CD4-positive, alpha-beta T cell (primary cell): ENCODE results near the gene MAN1C1. TPM values are rescaled to one million over a fixed set of nuclear protein-coding genes. Genes with fewer than 3 reads are reported as not detected.

Source experiments
- ATAC-seq: fragments of 200-7000 bp; cut with Tn5 transposase; one replicate; pipeline ENCODE4 v1.10.0; 2022; ENCODE audit warnings: mild to moderate bottlenecking; ENCODE audit not compliant: poor library complexity
- CTCF ChIA-PET: fragments of 350-600 bp; sonication (Branson Sonifier 250); formaldehyde crosslinking; loops from one replicate; lab custom pipeline; 2021; ENCODE audit warnings: antibody characterized with exemption, inconsistent platforms; lab: Charles Lee
- POLR2A ChIA-PET: fragments of 350-600 bp; sonication (Branson Sonifier 250); formaldehyde crosslinking; loops from one replicate; lab custom pipeline; 2021; ENCODE audit warnings: antibody characterized with exemption, inconsistent platforms; lab: Charles Lee
- DNase-seq, 14 experiments: peaks; one replicate each; pipeline ENCODE4 v3.0.0-alpha.2; 2013 to 2020; ENCODE audit warnings: mixed read lengths in 2 of 14
- H3K27ac ChIP-seq, 2 donors: one replicate each; pipeline versions ENCODE4 v1.5.1 to v1.7.0; 2013; ENCODE audit warnings: low read length in 2 of 2, low read depth in 1 of 2, mild to moderate bottlenecking in 1 of 2
- H3K27me3 ChIP-seq, 2 experiments: 1 replicate in 1 of 2; 2 replicates in 1 of 2; pipeline versions ENCODE4 v1.6.1 to v1.7.0; 2013; ENCODE audit warnings: low read length in 2 of 2, control low read depth in 1 of 2, mild to moderate bottlenecking in 1 of 2, moderate library complexity in 1 of 2; ENCODE audit not compliant: insufficient read depth in 2 of 2, control insufficient read depth in 1 of 2
- H3K36me3 ChIP-seq: one replicate; pipeline ENCODE4 v1.6.1; 2013; ENCODE audit warnings: low read length, control low read depth; ENCODE audit not compliant: insufficient read depth
- H3K4me1 ChIP-seq: one replicate; pipeline ENCODE4 v1.6.1; 2013; ENCODE audit warnings: low read length, control low read depth; ENCODE audit not compliant: insufficient read depth
- H3K4me3 ChIP-seq: one replicate; pipeline ENCODE4 v1.5.1; 2013; ENCODE audit warnings: mild to moderate bottlenecking, low read length, moderate library complexity
- H3K9me3 ChIP-seq, 2 experiments: 1 replicate in 1 of 2; 2 replicates in 1 of 2; pipeline versions ENCODE4 v1.6.1 to v1.7.0; 2013; ENCODE audit warnings: low read length in 2 of 2, mild to moderate bottlenecking in 2 of 2, control low read depth in 1 of 2, moderate library complexity in 1 of 2; ENCODE audit not compliant: control insufficient read depth in 1 of 2, insufficient read depth in 1 of 2
- H3K27ac Mint-ChIP-seq: one replicate; pipeline ENCODE4 v1.8.0; 2020; ENCODE audit warnings: mixed read lengths
- H3K27me3 Mint-ChIP-seq: one replicate; pipeline ENCODE4 v1.8.0; 2021; ENCODE audit warnings: mixed read lengths
- H3K36me3 Mint-ChIP-seq: one replicate; pipeline ENCODE4 v1.8.0; 2021; ENCODE audit warnings: low read depth, mixed read lengths
- H3K4me1 Mint-ChIP-seq: one replicate; pipeline ENCODE4 v1.8.0; 2021; ENCODE audit warnings: low read depth, mixed read lengths
- H3K4me3 Mint-ChIP-seq: one replicate; pipeline ENCODE4 v1.8.0; 2020; ENCODE audit warnings: mild to moderate bottlenecking, mixed read lengths
- H3K9me3 Mint-ChIP-seq: one replicate; pipeline ENCODE4 v1.8.0; 2020; ENCODE audit warnings: mixed read lengths
- intact Hi-C, 2 experiments: fragments of 100-400 bp; cut with DNase I in 1 of 2; cut with micrococcal nuclease in 1 of 2; formaldehyde crosslinking; loops; one replicate each; pipeline versions ENCODE4 v1.15.1 to v1.9.0; 2023 to 2025; cut with DNase I, micrococcal nuclease
- total RNA-seq, 174 experiments: library from RNA in 2 of 174; stranded (reverse) in 2 of 174; gene quantifications; one replicate each; pipeline ENCODE4 v1.2.3 and lab custom pipeline; 2021 to 2026
- TF ChIP-seq, protein P1 (sequence below): fragments of 200-600 bp; IDR thresholded peaks from one replicate; pipeline ENCODE4 v1.8.0; 2022; ENCODE audit warnings: antibody characterized with exemption, mild to moderate bottlenecking

The MAN1C1 gene
- total RNA-seq, 2 experiments from 2014 or later, result 44.4 to 46.9 TPM

DNA sequence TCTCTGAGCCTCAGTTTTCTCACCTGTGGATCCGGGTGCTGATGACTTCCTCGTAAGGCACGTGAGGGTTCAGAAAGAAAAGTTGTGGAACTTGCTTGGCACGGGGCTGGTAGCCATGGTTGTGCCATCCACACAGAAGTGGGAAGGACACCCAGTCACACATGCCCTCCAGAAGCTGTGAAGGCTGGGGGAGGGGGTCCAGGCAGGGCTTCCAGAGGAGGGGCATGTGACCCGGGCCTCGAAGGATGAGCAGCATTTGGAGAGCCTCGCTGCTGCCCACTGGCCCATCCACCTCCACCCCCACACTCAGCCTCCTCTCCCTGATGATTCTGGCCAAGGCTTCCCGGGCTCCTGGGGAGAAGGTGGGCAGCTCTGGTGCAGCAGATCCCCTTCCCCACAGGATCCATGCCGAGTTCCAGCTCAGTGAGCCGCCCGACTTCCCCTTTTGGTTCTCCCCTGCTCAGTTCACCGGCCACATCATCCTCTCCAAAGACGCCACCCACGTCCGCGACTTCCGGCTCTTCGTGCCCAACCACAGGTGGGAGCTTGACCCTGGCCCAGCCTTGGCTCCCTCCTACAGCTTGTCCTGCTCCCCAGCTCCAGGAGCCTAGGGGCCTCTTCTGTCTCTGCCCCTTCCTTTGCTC is 192.8 kb downstream of the MAN1C1 start:
- peaks cover 36% of the 10 kb centered on the region for H3K36me3 ChIP-seq
- H3K4me3 ChIP-seq, result no peak overlapping the region
- peaks cover 13% of the 10 kb centered on the region for H3K4me1 ChIP-seq
- no peaks in the 10 kb centered on the region for H3K9me3 ChIP-seq
- no peak for ATAC-seq
- H3K27me3 ChIP-seq, result no peaks in the 10 kb centered on the region
- intact Hi-C loops, result no loop called here
- Mint-ChIP-seq H3K27ac (no peak overlapping the region), H3K27me3 (no peaks in the 10 kb centered on the region), H3K9me3 (no peaks in the 10 kb centered on the region), H3K4me3 (no peak overlapping the region), H3K4me1 (peaks cover 12% of the 10 kb centered on the region), H3K36me3 (peaks cover 60% of the 10 kb centered on the region)
- no peak overlapping the region for H3K27ac ChIP-seq
- ChIA-PET POLR2A (interaction anchor here (1.3 to 3.6 kb wide), 5 partner anchors 10 to 242 kb away, joined by 3 to 16 read pairs (median 8); partner anchors contain the start of gene MTFR1L), CTCF (interaction anchor here (2.3 kb wide), 1 partner anchor 201 kb away, joined by 11 read pairs; no protein-coding TSS in a partner anchor)
- peak in 1 of 14 experiments; percentile 39 for DNase-seq
- TF ChIP-seq, protein P1, sequence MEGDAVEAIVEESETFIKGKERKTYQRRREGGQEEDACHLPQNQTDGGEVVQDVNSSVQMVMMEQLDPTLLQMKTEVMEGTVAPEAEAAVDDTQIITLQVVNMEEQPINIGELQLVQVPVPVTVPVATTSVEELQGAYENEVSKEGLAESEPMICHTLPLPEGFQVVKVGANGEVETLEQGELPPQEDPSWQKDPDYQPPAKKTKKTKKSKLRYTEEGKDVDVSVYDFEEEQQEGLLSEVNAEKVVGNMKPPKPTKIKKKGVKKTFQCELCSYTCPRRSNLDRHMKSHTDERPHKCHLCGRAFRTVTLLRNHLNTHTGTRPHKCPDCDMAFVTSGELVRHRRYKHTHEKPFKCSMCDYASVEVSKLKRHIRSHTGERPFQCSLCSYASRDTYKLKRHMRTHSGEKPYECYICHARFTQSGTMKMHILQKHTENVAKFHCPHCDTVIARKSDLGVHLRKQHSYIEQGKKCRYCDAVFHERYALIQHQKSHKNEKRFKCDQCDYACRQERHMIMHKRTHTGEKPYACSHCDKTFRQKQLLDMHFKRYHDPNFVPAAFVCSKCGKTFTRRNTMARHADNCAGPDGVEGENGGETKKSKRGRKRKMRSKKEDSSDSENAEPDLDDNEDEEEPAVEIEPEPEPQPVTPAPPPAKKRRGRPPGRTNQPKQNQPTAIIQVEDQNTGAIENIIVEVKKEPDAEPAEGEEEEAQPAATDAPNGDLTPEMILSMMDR, result no peak

DNA sequence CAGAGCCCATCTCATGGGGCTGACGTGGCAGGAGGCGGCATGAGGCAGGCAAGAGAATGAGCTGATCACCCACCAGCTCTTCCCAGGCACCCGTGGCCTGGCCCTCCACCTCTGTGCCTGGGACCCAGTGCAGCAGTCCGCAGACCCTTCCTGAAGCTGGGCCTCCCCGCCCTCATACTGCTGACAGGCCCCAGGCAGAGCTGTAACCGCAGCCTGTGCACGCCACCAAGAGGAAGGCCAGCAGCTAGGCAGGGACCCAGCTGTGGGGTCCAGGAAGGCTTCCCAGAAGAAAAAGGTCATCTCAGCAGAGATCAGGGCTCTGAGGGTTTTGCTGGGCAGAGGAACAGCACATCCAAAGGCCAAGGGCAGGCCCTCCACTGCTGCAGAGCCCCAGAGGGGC is 193.3 kb downstream of the MAN1C1 start:
- H3K4me3 Mint-ChIP-seq, result no peak overlapping the region
- Histone ChIP-seq H3K9me3 (no peaks in the 10 kb centered on the region), H3K27me3 (no peaks in the 10 kb centered on the region), H3K4me3 (no peak overlapping the region), H3K4me1 (peaks cover 13% of the 10 kb centered on the region), H3K36me3 (peaks cover 36% of the 10 kb centered on the region), H3K27ac (no peak overlapping the region)
- ChIA-PET POLR2A (interaction anchor here (1.3 to 3.6 kb wide), 5 partner anchors 10 to 243 kb away, joined by 3 to 16 read pairs (median 8); partner anchors contain the start of gene MTFR1L), CTCF (interaction anchor here (1.2 to 2.3 kb wide), 3 partner anchors 12 to 289 kb away, joined by 3 to 11 read pairs (median 5); no protein-coding TSS in a partner anchor)
- intact Hi-C loops, result loop anchor here (1.0 to 5.0 kb wide), 3 partner anchors 199 to 408 kb away; no protein-coding TSS in a partner anchor
- ATAC-seq, result no peak
- no peak overlapping the region for H3K27ac Mint-ChIP-seq
- H3K9me3 Mint-ChIP-seq, result no peaks in the 10 kb centered on the region
- peaks cover 6% of the 10 kb centered on the region for H3K4me1 Mint-ChIP-seq
- TF ChIP-seq, protein P1, result no peak
- no peaks in the 10 kb centered on the region for H3K27me3 Mint-ChIP-seq
- peaks cover 60% of the 10 kb centered on the region for H3K36me3 Mint-ChIP-seq
- peak in 1 of 14 experiments; percentile 25 for DNase-seq

DNA sequence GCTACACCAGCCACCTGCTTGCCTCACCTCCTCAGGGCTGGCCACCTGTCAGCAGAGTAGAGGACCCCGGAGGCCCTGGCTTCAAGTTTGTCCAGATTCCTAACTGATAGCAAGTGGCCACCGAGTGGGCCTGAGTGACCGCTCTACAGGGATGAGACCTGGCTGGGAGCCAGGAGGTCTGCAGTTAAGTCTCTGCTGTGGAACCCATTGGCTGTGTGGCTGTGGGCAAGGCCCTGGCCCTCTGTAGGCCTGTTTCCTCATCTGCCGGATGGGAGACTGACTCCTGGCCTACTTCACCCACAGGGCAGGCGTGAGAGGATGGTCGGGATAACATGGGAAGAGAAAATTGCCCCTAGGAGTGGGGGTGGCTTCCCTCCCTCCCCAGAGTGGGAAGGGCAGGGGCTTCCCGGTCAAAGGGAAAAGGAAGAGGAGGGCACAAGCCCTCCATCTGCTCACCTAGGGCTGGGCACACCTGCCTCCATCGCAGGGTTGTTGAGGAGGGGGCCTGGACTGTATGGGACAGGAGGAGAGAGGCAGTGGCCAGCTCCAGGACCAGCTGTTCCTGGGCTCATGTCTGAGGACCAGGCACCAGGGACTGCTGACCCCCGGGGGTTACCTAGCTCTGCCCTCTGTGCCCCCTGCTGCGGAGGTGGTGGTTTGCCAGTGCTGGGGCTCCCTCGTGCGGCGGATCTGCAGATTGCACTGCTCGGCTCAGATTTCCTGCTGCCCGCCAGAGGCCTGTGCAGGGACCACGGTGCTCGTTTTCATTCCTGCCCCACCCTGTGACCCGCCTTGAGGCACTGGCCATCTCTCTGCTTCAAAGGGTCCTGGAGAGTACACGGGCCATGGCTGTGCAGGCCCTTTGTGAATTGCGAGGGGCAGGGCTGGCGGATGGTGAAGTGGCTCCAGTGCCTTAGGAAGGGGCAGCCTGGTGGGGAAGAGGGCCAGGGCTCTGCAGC is 194.0 kb downstream of the MAN1C1 start:
- TF ChIP-seq, protein P1, result peak; percentile 96
- peak; percentile 70 to 89 (median 80) for DNase-seq
- peaks cover 55% of the 10 kb centered on the region for H3K36me3 Mint-ChIP-seq
- Histone ChIP-seq H3K36me3 (peaks cover 33% of the 10 kb centered on the region), H3K9me3 (no peaks in the 10 kb centered on the region), H3K27me3 (no peaks in the 10 kb centered on the region), H3K4me3 (no peak overlapping the region), H3K27ac (no peak overlapping the region), H3K4me1 (peaks cover 13% of the 10 kb centered on the region)
- intact Hi-C loops, result loop anchor here (1.0 to 5.0 kb wide), 4 partner anchors 199 to 408 kb away; no protein-coding TSS in a partner anchor
- CTCF ChIA-PET, result interaction anchor here (0.6 to 2.3 kb wide), 10 partner anchors 9 to 305 kb away, joined by 3 to 11 read pairs (median 4); partner anchors contain the start of gene MTFR1L
- no peak overlapping the region for H3K4me3 Mint-ChIP-seq
- peaks cover 5% of the 10 kb centered on the region for H3K4me1 Mint-ChIP-seq
- ATAC-seq, result peak; percentile 99
- H3K9me3 Mint-ChIP-seq, result no peaks in the 10 kb centered on the region
- no peaks in the 10 kb centered on the region for H3K27me3 Mint-ChIP-seq
- no peak overlapping the region for H3K27ac Mint-ChIP-seq
- POLR2A ChIA-PET, result interaction anchor here (0.6 to 3.6 kb wide), 8 partner anchors 9 to 336 kb away, joined by 3 to 16 read pairs (median 4); partner anchors contain the start of gene MTFR1L
